Stimulated activated CD8-positive, alpha-beta memory T cell treated with anti-CD3 and anti-CD28 coated beads, Interleukin-4, amount 100 ng/mL, for 48 hours (primary cell): Measurements from ENCODE around the gene CMIP.
A peak's percentile ranks its signal among the peaks of the same experiment; 100 is the strongest.

Source experiments
- DNase-seq: peaks from one replicate; pipeline ENCODE4 v3.0.0-alpha.2; 2020

CMIP gene

GRCh38 chr16:81627024-81627423 lies 182.4 kb downstream of the CMIP start:
- no peak for DNase-seq

DNA sequence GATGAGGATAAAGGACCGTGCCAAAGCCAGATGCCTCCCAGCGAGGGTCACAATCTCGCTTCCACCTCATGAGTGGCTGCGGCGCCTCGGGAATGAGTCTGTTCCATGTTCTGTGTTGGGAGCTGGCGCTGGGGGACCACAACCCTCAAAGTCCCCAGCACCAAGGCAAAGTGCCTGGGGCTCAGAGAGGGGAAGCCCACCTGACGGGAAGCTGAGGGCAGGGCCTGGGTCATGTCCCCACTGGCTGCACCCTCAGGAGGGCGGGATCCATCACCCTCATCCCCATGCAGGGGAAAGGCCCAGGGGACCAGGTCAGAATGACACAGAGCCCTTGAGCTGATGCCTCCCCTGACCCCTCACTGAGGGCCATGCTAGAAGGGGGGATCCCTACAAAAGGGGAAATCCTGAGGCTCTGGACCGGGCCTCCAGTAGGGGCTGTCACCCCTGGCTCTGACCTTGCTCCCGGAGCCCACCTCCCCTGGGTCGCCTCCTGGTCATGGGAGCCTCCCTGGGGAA lies 183.2 kb downstream of the CMIP start:
- no peak for DNase-seq

- no peak for DNase-seq
Measured at GRCh38 chr16:81629034-81629802, 184.6 kb downstream of the CMIP start.

GRCh38 chr16:81629896-81630634 lies 185.5 kb downstream of the CMIP start:
- DNase-seq = no peak

- DNase-seq = no peak
Measured at GRCh38 chr16:81630635-81631031, 186.0 kb downstream of the CMIP start.

DNA sequence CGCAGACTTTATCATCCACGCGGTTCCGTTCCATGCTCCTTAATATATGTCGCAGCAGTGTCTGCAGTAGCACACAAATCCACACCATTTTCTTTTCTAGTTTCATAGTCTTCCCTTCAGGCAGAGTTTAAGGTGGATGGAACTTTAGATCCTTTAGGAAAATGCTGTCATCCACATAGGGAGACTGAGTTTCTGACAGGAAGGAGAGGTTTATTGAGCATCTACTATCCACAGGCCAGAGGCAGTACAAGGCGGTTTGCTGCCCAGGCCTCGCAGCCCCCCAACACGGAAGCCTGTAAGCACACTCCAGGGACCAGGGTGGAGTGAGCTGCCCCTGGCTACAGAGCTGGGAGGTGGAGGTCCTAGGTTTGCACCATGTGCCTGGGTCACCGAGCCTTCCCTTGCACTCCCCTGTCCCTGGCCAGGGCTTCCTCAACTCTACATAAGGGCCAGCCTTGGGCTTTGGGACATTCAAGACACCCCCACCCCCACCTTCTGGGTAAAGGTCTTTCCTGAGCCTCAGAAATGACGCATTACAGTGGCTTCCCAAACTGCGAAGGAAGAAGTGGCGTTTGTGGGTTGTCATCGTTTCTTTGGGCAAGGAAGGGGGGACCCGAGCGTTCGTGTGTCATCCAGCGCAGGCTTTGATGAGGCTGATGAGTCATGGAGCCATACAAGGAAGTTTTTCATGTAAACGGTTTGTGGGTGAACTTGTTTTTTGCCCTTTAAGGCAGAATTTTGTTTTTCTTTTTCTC lies 188.0 kb downstream of the CMIP start:
- DNase-seq = peak; percentile 83

GRCh38 chr16:81633147-81633619 lies 188.6 kb downstream of the CMIP start:
- DNase-seq = no peak

- no peak for DNase-seq
Measured at GRCh38 chr16:81633680-81634379, 189.2 kb downstream of the CMIP start.

- no peak for DNase-seq
Measured at GRCh38 chr16:81634380-81635062, 189.9 kb downstream of the CMIP start.

DNA sequence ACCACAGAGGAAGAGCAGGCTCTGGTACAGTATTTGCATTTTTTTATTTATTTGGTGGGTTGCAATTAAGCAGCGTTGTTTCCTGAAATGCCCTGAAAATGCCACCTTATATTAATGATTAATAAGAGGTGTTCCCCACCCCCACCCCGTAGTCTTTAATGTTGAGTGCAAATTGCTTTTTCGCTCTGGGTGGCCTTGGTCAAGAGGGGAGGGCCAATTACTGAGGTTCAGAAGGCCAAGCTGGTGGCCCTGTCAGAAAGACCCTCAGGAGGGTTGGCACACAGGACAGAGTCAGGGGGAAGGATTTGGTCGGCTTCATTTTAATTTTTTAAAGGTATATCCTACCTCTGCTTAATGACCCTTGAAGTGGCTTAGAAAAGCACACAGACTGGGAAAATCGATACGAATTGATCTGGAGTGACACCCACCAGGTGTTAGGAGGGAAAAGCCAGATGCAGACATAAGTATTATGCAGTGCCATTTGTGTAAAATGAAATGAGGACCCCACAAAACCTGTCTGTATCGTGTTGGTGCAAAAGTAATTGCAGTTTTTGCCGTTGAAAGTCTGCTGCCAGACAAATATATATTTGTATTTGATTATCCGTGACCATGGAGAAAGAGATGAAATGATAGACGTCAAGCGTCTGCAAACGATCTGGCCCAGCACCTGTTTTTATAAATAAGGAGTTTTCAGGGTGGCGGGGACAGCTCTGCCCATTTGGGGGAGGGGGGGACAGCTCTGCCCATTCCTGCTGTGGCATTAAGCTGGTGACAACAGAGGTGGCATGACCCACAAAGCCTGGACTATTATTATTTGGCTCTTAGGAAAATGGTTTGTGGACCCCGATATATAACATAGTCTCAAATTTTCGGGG lies 190.7 kb downstream of the CMIP start:
- no peak for DNase-seq

DNA sequence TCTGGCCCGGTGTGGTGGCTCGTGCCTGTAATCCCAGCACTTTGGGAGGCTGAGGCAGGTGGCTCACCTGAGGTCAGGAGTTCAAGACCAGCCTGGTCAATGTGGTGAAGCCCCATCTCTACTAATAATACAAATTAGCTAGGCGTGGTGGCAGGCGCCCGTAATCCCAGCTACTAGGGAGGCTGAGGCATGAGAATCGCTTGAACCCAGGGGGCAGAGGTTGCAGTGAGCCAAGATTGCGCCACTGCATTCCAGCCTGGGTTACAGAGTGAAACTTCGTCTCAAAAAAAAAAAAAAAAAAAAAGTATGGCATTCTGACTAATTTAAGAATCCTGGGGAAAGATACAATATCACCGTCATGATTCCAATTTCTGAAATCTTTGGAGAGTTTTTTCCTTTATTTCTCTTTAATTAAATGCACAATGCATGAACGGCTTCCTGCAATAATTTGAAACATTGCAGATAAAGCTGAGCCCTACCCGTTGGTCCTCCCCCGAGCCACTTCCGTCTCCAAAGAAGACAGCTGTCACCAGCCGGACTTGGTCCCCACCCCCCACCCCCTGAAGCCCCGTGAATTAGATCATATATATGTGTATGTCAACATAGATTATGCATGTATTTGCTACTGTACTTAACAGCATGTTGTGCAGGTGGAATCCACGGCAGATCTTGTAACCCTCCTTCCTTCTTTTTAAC lies 191.8 kb downstream of the CMIP start:
- DNase-seq = no peak

DNA sequence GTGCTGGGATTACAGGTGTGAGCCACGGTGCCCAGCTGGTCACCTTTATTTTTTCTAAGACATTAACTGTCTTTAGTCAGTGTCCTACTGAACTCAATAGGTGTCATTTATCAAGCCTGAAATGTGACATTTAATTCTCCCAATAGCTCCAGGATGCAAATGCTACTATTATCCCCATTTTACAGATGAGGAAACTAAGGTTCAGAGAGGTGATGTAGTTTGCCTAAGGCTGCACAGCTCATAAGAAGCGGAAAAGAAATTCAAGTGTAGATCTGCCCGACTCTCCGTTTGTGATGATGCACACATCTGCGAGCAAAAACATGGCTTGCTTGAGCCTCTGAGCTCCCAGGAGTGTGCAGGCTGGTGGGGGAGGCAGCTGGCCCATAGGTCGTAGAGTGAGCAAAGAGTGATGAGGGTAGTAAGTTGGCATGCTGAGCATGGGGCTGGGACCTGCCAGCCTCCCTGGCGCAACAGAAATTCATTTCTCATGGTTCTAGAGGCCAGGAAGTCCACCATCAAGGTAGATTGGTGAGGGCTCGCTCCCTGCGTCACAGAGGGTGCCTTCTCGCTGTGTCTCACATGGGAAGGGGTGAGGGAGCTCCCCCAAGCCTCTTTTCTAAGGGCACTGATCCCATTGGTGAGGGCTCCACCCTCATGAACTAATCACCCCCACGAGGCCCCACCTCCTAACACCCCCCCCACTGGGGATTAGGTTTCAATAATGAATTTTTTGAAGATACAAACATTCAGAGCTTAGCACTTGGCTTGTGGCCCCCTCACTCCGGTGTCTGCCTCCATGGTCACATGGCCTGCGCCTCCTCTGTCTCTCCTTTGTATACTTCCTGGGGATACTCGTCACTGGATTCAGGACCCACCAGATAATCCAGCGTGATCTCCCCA lies 193.0 kb downstream of the CMIP start:
- no peak for DNase-seq

DNA sequence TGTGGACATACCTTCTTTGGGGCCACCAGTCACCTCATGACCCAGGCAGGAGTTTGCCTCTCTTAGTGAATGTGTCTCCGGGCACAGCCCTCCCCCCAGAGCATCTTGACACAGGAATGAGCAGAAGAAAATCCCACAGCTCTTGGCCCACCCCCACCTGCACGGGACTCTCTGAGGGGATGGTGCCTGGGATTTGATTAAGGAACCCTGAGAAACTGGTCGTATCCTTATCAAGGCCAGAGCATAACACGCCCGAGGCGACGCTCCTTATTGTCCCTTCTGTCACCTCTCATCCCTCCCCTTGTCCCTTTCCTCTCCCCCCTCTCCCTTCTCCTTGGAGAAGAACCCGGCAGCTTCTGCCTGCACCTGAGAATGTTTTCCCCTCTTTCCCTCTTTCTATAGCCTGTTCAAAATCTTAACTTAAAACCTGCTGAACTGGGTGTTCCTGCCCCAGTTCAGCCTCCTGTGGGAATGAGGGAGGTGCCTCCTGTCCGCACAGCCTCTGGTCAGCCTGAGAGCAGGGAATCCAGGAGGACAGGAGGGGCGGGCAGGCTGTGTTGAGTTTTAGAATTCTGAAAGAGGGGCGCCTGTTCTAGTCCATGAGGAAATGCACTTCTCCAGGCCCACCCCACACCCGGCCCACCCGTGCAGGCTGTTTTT lies 193.8 kb downstream of the CMIP start:
- no peak for DNase-seq

- no peak for DNase-seq
Measured at GRCh38 chr16:81639348-81639747, 194.7 kb downstream of the CMIP start.

GRCh38 chr16:81639931-81640680 lies 195.5 kb downstream of the CMIP start:
- no peak for DNase-seq

- no peak for DNase-seq
Measured at GRCh38 chr16:81640681-81641070, 196.1 kb downstream of the CMIP start.

- no peak for DNase-seq
Measured at GRCh38 chr16:81641395-81642106, 196.9 kb downstream of the CMIP start.
